GM12878 (cell line): ENCODE results near the gene NCDN. TPM values are rescaled to one million over a fixed set of nuclear protein-coding genes. Genes with fewer than 3 reads are reported as not detected.

Experiments used
- ATAC-seq: fragments of 200-7000 bp; cut with Tn5 transposase; 3 replicates; pipeline ENCODE4 v1.9.1; 2020; ENCODE audit warnings: mild to moderate bottlenecking, moderate library complexity
- BruUV-seq: library from RNA; stranded (reverse); fragments of 400-500 nt; replicated peaks from 2 replicates; lab custom pipeline; 2021; lab: Mats Ljungman, UMichigan
- CTCF ChIA-PET: fragments of 300-600 bp; sonication (Branson Sonifier 250); formaldehyde crosslinking; extraction: SDS; loops from one replicate; lab custom pipeline; 2021; ENCODE audit warnings: inconsistent platforms; lab: Yijun Ruan, JAX
- POLR2A ChIA-PET: fragments of 350-600 bp; formaldehyde crosslinking; extraction: SDS; loops from one replicate; lab custom pipeline; 2021; ENCODE audit warnings: inconsistent platforms; lab: Charles Lee
- RAD21 ChIA-PET: fragments of 300-600 bp; sonication (Branson Sonifier 250); formaldehyde crosslinking; loops from one replicate; lab custom pipeline; 2023; ENCODE audit warnings: antibody characterized with exemption; ENCODE audit not compliant: unreplicated experiment; lab: Charles Lee
- SMC1A ChIA-PET: fragments of 300-600 bp; sonication (Branson Sonifier 250); formaldehyde crosslinking; loops from one replicate; lab custom pipeline; 2023; ENCODE audit not compliant: unreplicated experiment, uncharacterized antibody; lab: Charles Lee
- DNase-seq: peaks from one replicate; pipeline ENCODE4 v3.0.0-alpha.2; 2011; ENCODE audit warnings: low read depth, low spot score
- FAIRE-seq: peaks from 3 replicates; lab custom pipeline; 2011; peaks lifted over from hg19 to GRCh38; lab: Jason Lieb, UNC
- H2AFZ ChIP-seq: 2 replicates; pipeline ENCODE4 v1.6.0; 2011; ENCODE audit warnings: low read depth, low read length, control low read depth; ENCODE audit not compliant: control insufficient read depth
- H3K27ac ChIP-seq: 2 replicates; pipeline ENCODE4 v1.5.1; 2011; ENCODE audit warnings: control low read depth; ENCODE audit not compliant: control insufficient read depth, insufficient read depth
- H3K27me3 ChIP-seq, 2 experiments: replicated peaks in 1 of 2; 2 replicates each; pipeline versions ENCODE4 v1.6.0 to v1.6.1; 2011; ENCODE audit warnings: low read length in 1 of 2; ENCODE audit not compliant: control insufficient read depth in 2 of 2, insufficient read depth in 2 of 2
- H3K36me3 ChIP-seq, 2 experiments: 2 replicates each; pipeline ENCODE4 v1.5.1; 2011; ENCODE audit warnings: low read length in 1 of 2; ENCODE audit not compliant: control insufficient read depth in 2 of 2, insufficient read depth in 2 of 2
- H3K4me1 ChIP-seq: 2 replicates; pipeline ENCODE4 v1.6.1; 2011; ENCODE audit warnings: mild to moderate bottlenecking, low read length, moderate library complexity, mixed read lengths; ENCODE audit not compliant: control insufficient read depth, insufficient read depth
- H3K4me2 ChIP-seq: 2 replicates; pipeline ENCODE4 v1.6.0; 2011; ENCODE audit warnings: control low read depth; ENCODE audit not compliant: control insufficient read depth, insufficient read depth
- H3K4me3 ChIP-seq: fragments of 200-600 bp; sonication (generic); 2 replicates; pipeline ENCODE4 v1.5.1; 2016
- H3K79me2 ChIP-seq: 2 replicates; pipeline ENCODE4 v1.6.0; 2011; ENCODE audit warnings: low read length; ENCODE audit not compliant: control insufficient read depth, insufficient read depth
- H3K9ac ChIP-seq: 2 replicates; pipeline ENCODE4 v1.8.0; 2011; ENCODE audit warnings: low read length, control low read depth, mixed read lengths; ENCODE audit not compliant: control insufficient read depth, insufficient read depth
- H3K9me3 ChIP-seq: replicated peaks from 3 replicates; pipeline ENCODE4 v1.5.1; 2011; ENCODE audit warnings: mild to moderate bottlenecking, low read length; ENCODE audit not compliant: control insufficient read depth, insufficient read depth
- H4K20me1 ChIP-seq: 2 replicates; pipeline ENCODE4 v1.6.0; 2011; ENCODE audit not compliant: control insufficient read depth, insufficient read depth
- BHLHE40 ChIP-seq, 2 experiments: fragments of 450-650 bp in 1 of 2; IDR thresholded peaks; 2 replicates each; pipeline ENCODE4 v1.6.1; 2011 to 2017; ENCODE audit warnings: low read depth in 2 of 2, borderline replicate concordance in 1 of 2, improper control_type of control experiment in 1 of 2, low read length in 1 of 2, mild to moderate bottlenecking in 1 of 2
- BMI1 ChIP-seq: fragments of 450-650 bp; IDR thresholded peaks from 2 replicates; pipeline ENCODE4 v1.6.1; 2016; ENCODE audit warnings: mild to moderate bottlenecking, moderate library complexity, borderline replicate concordance
- CHD2 ChIP-seq: IDR thresholded peaks from 2 replicates; pipeline ENCODE4 v1.6.1; 2011; ENCODE audit warnings: low read depth, low read length, improper control_type of control experiment, borderline replicate concordance
- DPF2 ChIP-seq: fragments of 450-650 bp; IDR thresholded peaks from 2 replicates; pipeline ENCODE4 v1.6.1; 2017; ENCODE audit warnings: mild to moderate bottlenecking
- GABPA ChIP-seq: IDR thresholded peaks from 2 replicates; pipeline ENCODE4 v1.6.1; 2014; ENCODE audit warnings: antibody characterized with exemption, low read depth, mild to moderate bottlenecking, inconsistent platforms
- IKZF2 ChIP-seq, 2 experiments: fragments of 450-650 bp; IDR thresholded peaks; 2 replicates each; pipeline ENCODE4 v1.6.1; 2017; ENCODE audit warnings: mild to moderate bottlenecking in 2 of 2, moderate library complexity in 2 of 2
- KAT2A ChIP-seq: conservative IDR thresholded peaks from 2 replicates; pipeline ENCODE4 v1.6.1; 2011; ENCODE audit warnings: low read depth, low read length; ENCODE audit not compliant: control insufficient read depth
- MEF2A ChIP-seq: IDR thresholded peaks from 2 replicates; pipeline ENCODE4 v1.6.1; 2011; ENCODE audit warnings: low read depth, mild to moderate bottlenecking, low read length, moderate library complexity; ENCODE audit not compliant: insufficient read depth
- MXI1 ChIP-seq: fragments of 150-350 bp; IDR thresholded peaks from 2 replicates; pipeline ENCODE4 v1.6.1; 2011; ENCODE audit warnings: low read depth, mild to moderate bottlenecking, inconsistent platforms, low read length, improper control_type of control experiment
- NR2F1 ChIP-seq: fragments of 450-650 bp; conservative IDR thresholded peaks from 2 replicates; pipeline ENCODE4 v1.6.1; 2017; ENCODE audit warnings: mild to moderate bottlenecking
- POLR2AphosphoS5 ChIP-seq: IDR thresholded peaks from 2 replicates; pipeline ENCODE4 v1.6.1; 2011; ENCODE audit warnings: mild to moderate bottlenecking, low read length, inconsistent platforms
- RAD51 ChIP-seq: fragments of 450-650 bp; IDR thresholded peaks from 2 replicates; pipeline ENCODE4 v1.6.1; 2016; ENCODE audit warnings: moderate library complexity, mild to moderate bottlenecking, inconsistent platforms
- WGBS: methylation state at CpG from one replicate; pipeline ENCODE4 v1.1.6; 2016; ENCODE audit warnings: low lambda C conversion rate; ENCODE audit not compliant: insufficient replicate concordance, insufficient coverage; ENCODE audit errors: missing lambda C conversion rate; 5-methylcytosine and 5-hydroxymethylcytosine counted together
- in situ Hi-C: fragments of 300-500 bp; cut with MboI; formaldehyde crosslinking; loops from 9 replicates; pipeline ENCODE4 v1.14.3; 2018; ENCODE audit warnings: mixed read lengths
- intact Hi-C: fragments of 100-400 bp; cut with micrococcal nuclease; formaldehyde crosslinking; loops from one replicate; pipeline ENCODE4 v1.14.2; 2022; ENCODE audit not compliant: unreplicated experiment
- polyA plus RNA-seq, 11 experiments: library from polyadenylated mRNA; depleted of rRNA in 4 of 11; unstranded in 6 of 11; stranded (reverse) in 5 of 11; fragments of >200 nt; fragmentation: Nextera tagmentation in 4 of 11; fragmentation: Illumina TruSeq in 1 of 11; extraction: Ambion mirVana in 4 of 11; extraction: Trizol in 1 of 11; gene quantifications; 1 replicate in 1 of 11; 2 replicates in 10 of 11; pipeline versions ENCODE4 v1.2.1 to v1.2.3, GENCODE V29; 2011 to 2016; ENCODE audit warnings: inconsistent platforms in 2 of 11, missing spikeins in 2 of 11, low read depth in 1 of 11
- total RNA-seq, 4 experiments: library from RNA; depleted of rRNA in 3 of 4; stranded (reverse); fragments of >200 nt in 3 of 4; fragmentation: Illumina TruSeq in 1 of 4; extraction: Trizol in 1 of 4; gene quantifications; 2 replicates each; pipeline versions ENCODE4 v1.2.1 to v1.2.3, GENCODE V29; 2013 to 2021
- TF ChIP-seq, protein P1 (sequence below): IDR thresholded peaks from 2 replicates; pipeline ENCODE4 v1.6.1; 2012; ENCODE audit warnings: low read depth, low read length, improper control_type of control experiment
- TF ChIP-seq, protein P2 (sequence below): IDR thresholded peaks from 2 replicates; pipeline ENCODE4 v1.6.1; 2011; ENCODE audit warnings: low read depth, low read length, improper control_type of control experiment, borderline replicate concordance
- TF ChIP-seq, protein P3 (sequence below): fragments of 450-650 bp; IDR thresholded peaks from 2 replicates; pipeline ENCODE4 v1.6.1; 2017; ENCODE audit warnings: mild to moderate bottlenecking
- TF ChIP-seq, protein P4 (sequence below): fragments of 450-650 bp; IDR thresholded peaks from 2 replicates; pipeline ENCODE4 v1.6.1; 2014; ENCODE audit warnings: mild to moderate bottlenecking

Gene NCDN
- total and polyA plus RNA-seq, 10 of the 15 experiments (the other 5 are each of a cell fraction or from before 2014, with no cell fraction given), result 1.8 to 25.5 (median 10.9) TPM

DNA sequence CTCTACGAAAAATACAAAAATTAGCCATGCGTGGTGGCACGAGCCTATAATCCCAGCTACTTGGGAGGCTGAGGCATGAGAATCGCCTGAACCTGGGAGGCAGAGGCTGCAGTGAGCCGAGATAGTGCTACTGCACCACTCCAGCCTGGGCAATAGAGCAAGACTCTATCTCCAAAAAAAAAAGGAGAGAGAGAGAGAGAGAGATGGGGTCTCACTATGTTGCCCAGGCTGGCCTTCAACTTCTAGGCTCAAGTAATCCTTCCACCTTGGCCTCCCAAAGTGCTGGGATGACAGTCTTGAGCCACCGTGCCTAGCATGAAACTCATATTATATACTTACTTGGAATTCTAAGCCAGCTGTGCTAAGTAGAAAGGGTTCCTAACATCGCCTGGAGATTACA, 54.1 kb downstream of the NCDN start:
- RAD21 ChIA-PET, result no interaction called here
- in situ Hi-C loops, result no loop called here
- H3K79me2 ChIP-seq, result peaks cover 1% of the 10 kb centered on the region
- no peak overlapping the region for H3K4me2 ChIP-seq
- no peak overlapping the region for H3K4me3 ChIP-seq
- DNase-seq (no peak), FAIRE-seq (no peak), ATAC-seq (no peak)
- H3K27ac ChIP-seq, result no peak overlapping the region
- POLR2A ChIA-PET, result no interaction called here
- H3K36me3 ChIP-seq, result peaks cover 9 to 39% of the 10 kb centered on the region in 2 experiments
- H3K9me3 ChIP-seq, result no peaks in the 10 kb centered on the region
- H2AFZ ChIP-seq, result no peak overlapping the region
- CTCF ChIA-PET, result interaction anchor here (0.5 to 2.1 kb wide), 4 partner anchors 11 to 244 kb away, joined by 3 to 8 read pairs (median 4); no protein-coding TSS in a partner anchor
- TF ChIP-seq, protein P1, sequence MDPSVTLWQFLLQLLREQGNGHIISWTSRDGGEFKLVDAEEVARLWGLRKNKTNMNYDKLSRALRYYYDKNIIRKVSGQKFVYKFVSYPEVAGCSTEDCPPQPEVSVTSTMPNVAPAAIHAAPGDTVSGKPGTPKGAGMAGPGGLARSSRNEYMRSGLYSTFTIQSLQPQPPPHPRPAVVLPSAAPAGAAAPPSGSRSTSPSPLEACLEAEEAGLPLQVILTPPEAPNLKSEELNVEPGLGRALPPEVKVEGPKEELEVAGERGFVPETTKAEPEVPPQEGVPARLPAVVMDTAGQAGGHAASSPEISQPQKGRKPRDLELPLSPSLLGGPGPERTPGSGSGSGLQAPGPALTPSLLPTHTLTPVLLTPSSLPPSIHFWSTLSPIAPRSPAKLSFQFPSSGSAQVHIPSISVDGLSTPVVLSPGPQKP, result no peak
- TF ChIP-seq, protein P2, sequence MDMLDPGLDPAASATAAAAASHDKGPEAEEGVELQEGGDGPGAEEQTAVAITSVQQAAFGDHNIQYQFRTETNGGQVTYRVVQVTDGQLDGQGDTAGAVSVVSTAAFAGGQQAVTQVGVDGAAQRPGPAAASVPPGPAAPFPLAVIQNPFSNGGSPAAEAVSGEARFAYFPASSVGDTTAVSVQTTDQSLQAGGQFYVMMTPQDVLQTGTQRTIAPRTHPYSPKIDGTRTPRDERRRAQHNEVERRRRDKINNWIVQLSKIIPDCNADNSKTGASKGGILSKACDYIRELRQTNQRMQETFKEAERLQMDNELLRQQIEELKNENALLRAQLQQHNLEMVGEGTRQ, result no peak
- no peak for TF ChIP-seq POLR2AphosphoS5
- TF ChIP-seq CHD2, result no peak
- no peak for TF ChIP-seq IKZF2 (IDR thresholded peaks at IDR 0.05)
- TF ChIP-seq, protein P3, sequence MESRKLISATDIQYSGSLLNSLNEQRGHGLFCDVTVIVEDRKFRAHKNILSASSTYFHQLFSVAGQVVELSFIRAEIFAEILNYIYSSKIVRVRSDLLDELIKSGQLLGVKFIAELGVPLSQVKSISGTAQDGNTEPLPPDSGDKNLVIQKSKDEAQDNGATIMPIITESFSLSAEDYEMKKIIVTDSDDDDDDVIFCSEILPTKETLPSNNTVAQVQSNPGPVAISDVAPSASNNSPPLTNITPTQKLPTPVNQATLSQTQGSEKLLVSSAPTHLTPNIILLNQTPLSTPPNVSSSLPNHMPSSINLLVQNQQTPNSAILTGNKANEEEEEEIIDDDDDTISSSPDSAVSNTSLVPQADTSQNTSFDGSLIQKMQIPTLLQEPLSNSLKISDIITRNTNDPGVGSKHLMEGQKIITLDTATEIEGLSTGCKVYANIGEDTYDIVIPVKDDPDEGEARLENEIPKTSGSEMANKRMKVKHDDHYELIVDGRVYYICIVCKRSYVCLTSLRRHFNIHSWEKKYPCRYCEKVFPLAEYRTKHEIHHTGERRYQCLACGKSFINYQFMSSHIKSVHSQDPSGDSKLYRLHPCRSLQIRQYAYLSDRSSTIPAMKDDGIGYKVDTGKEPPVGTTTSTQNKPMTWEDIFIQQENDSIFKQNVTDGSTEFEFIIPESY, result no peak
- TF ChIP-seq, protein P4, sequence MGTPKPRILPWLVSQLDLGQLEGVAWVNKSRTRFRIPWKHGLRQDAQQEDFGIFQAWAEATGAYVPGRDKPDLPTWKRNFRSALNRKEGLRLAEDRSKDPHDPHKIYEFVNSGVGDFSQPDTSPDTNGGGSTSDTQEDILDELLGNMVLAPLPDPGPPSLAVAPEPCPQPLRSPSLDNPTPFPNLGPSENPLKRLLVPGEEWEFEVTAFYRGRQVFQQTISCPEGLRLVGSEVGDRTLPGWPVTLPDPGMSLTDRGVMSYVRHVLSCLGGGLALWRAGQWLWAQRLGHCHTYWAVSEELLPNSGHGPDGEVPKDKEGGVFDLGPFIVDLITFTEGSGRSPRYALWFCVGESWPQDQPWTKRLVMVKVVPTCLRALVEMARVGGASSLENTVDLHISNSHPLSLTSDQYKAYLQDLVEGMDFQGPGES, result no peak
- no peak for TF ChIP-seq BHLHE40 (IDR thresholded peaks at IDR 0.05; ENCODE audit: borderline replicate concordance in 1 of 2, low read depth in 2 of 2, low read length in 1 of 2)
- TF ChIP-seq KAT2A, result no peak
- no peak for TF ChIP-seq NR2F1
- TF ChIP-seq RAD51, result no peak
- no peak for TF ChIP-seq BMI1
- no peak for TF ChIP-seq DPF2
- TF ChIP-seq GABPA, result no peak
- TF ChIP-seq MEF2A, result no peak
- TF ChIP-seq MXI1, result no peak
- TF ChIP-seq, all 136 proteins: peak for 0
- Histone ChIP-seq H3K9ac (no peak overlapping the region), H3K4me1 (peaks cover 7% of the 10 kb centered on the region; the same call in 1 of the 2 replicates), H3K27me3 (no peaks in the 10 kb centered on the region), H4K20me1 (no peaks in the 10 kb centered on the region)
- intact Hi-C loops, result no loop called here
- WGBS, result 99% methylated on average over 7 of the region's 7 CpGs
- BruUV-seq, result no TSS peak
- SMC1A ChIA-PET, result interaction anchor here (0.6 to 1.1 kb wide), 3 partner anchors 10 to 168 kb away, joined by 3 read pairs; no protein-coding TSS in a partner anchor
